Tongue (tissue), 2 donors: ENCODE results near the gene SORL1. TPM values are rescaled to one million over a fixed set of nuclear protein-coding genes. Genes with fewer than 3 reads are reported as not detected.

Experiments
- DNase-seq: peaks from one replicate; pipeline ENCODE4 v3.0.0-alpha.2; 2015
- total RNA-seq: library from RNA; depleted of rRNA; stranded (reverse); fragments of >200 nt; gene quantifications from one replicate; pipeline ENCODE4 v1.2.3, GENCODE V29; 2014

Gene SORL1
- total RNA-seq, 1 donor from 2014 or later = 20.8 TPM

GRCh38 chr11:121590772-121591404 lies 138.8 kb downstream of the SORL1 start:
- DNase-seq = no peak

GRCh38 chr11:121591405-121592033 lies 139.4 kb downstream of the SORL1 start:
- peak; percentile 91 for DNase-seq

DNA sequence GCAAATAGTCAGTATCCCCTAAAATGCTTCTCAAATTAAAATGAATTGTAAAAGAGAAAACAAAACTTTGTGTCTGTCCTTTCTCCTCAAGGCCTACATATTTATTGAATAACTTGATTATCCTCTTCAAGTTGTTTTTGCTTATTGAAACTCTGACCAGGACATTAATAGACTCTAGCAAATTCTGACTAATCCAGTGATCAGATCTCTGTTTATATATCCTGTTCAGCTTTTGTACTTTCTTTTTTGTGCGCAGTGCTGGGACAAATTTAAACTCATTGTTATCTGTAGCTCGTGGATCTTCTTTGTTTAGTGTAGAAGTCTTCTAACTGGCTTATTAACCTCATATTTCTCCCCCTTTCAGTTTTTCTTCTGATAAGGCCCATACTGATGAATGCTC lies 140.6 kb downstream of the SORL1 start:
- DNase-seq = no peak

DNA sequence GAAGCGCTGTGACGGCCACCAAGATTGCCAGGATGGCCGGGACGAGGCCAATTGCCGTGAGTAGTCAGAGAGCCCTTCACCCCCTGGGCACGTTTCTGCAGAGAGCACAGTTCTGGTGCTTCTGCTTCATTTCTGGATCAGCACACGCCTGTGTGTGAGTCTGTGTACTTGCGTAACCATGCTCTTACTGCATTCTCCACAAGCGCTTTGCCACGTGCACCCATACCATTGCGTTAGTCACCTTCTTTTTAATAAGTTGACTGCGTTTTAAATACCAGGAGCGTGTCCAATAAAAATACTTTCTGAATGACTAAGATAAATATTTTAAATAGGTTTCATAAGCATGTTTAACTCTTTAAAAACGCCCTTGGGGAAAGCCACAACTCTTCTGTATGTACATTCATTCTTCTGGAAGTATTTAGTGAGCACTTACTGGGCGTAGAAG lies 143.6 kb downstream of the SORL1 start:
- DNase-seq = no peak

GRCh38 chr11:121596195-121597155 lies 144.4 kb downstream of the SORL1 start:
- no peak for DNase-seq

DNA sequence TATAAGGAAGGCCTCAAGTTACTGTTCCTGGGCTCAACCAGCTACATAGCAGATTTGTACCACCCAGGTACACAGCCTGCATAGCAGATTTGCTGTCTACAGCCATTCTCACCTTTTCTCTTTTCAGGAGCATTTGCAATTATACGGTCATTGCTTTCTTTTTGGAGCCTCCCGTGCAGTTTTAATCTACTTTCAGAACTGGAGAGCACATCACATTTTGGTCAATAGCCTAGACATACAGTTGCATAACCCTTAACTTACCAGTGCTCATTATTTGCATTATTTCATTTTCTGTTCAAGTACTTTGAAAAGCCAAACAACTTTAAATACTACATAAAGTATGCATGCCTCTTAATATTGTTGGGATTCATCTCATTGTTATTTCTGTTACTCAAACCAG lies 151.2 kb downstream of the SORL1 start:
- no peak for DNase-seq

DNA sequence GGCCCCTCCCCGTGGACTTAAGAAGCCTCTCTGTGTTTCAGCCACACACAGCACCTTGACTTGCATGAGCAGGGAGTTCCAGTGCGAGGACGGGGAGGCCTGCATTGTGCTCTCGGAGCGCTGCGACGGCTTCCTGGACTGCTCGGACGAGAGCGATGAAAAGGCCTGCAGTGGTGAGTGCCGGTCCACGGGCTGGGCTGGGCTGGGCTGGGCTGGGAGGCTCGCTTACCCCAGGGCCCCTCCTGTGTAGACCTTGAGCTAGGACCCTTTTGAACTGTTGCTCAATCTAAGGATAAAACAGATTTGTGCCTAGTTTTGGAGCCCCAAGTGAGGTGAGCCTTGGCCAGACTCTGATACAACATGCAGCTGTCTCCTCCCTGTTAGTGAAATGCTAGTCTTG lies 152.0 kb downstream of the SORL1 start:
- DNase-seq = no peak

DNA sequence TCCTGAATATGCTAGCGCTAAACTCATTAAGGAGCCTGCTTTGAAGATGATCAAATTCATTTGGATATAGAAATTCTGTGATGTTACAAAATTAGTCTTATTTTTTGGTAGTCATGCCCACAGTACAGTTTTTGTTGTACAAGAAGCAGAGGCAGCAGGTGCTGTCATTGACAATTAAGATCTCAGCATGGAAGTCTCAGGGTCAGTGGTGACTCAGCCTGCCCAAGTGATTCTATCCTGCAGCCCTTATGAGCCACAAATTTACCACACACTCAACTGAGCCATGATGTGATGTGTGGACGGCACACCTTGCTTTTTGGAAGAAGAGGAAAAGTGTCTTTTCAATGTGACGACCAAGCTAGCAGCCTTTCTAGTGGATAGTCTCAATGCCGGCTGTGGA lies 154.2 kb downstream of the SORL1 start:
- no peak for DNase-seq

DNA sequence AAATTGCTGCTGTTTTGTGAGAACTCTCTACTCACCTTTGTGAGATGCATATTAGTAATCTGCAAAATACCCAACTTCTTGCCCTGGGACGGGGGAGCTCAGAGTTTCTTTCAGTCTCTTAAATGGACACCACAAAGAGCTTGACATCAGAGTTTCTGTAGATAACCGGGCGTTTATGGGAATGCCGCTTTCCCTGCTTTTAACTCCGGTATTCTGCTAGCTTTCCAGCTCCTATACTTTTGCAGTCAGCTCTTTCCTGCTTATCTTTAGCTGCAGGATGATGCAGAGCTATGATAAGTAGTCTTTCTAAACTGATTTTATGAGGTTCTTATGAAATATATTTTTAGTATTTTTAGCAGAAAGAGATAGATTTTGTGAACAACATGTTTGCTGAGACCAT lies 155.2 kb downstream of the SORL1 start:
- DNase-seq = no peak

- DNase-seq = no peak
Measured at GRCh38 chr11:121608545-121609098, 156.5 kb downstream of the SORL1 start.

DNA sequence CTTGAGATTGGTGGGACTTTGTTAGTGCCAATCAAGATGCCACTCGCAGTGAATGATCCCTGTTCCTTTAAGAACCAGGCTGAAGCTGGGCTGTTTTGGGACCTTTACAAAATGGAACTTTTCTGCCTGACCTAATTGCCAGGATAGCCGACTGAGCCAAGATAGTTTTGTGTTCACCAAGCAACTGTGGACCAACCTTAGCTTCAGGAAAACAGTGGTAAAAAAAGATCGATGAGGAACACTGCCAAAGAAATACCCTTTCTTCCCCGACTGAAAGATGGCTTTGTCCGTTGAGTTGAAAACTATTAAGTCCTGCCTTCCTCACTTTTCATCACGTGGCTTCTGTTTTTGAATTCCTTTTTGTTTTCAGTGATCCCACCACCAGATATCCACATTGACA lies 158.6 kb downstream of the SORL1 start:
- no peak for DNase-seq

DNA sequence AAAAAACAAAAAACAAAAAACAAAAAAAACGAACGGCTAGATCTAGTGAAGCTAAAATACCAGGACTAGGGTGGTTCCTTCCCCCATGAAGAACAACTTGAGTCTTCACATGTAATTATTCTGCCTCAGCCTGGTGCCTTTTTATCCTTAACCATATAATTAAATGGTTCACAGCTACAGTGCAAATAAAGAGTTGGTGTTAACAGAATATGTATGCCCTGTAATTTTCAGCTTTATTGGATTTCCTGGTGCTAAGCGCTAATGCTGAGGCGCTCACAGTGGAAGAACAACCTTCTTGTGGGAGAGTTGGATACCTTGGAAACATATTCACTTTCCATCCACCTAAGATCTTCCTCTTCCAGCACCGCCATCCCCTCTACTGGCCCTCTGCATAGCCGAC lies 159.1 kb downstream of the SORL1 start:
- DNase-seq = no peak

DNA sequence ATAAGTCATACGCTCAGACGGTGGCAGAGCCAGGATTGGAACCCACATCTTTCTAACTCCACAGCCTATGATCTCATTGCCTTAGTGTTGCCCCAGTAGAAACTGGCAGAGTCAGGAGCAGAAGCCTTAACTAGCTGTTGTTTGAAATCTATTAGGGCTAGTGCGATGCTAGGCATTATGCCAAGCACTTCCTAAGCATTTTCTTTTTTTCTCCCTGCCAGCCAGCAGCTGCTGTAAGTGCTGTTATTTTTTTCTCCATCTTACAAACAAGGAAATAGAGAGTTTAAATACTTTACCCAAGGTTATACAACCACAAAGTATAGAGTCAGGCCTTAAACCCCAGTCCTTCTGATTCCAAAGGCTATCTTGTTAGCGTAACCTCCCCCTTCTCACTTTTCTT lies 161.6 kb downstream of the SORL1 start:
- peak; percentile 42 for DNase-seq

DNA sequence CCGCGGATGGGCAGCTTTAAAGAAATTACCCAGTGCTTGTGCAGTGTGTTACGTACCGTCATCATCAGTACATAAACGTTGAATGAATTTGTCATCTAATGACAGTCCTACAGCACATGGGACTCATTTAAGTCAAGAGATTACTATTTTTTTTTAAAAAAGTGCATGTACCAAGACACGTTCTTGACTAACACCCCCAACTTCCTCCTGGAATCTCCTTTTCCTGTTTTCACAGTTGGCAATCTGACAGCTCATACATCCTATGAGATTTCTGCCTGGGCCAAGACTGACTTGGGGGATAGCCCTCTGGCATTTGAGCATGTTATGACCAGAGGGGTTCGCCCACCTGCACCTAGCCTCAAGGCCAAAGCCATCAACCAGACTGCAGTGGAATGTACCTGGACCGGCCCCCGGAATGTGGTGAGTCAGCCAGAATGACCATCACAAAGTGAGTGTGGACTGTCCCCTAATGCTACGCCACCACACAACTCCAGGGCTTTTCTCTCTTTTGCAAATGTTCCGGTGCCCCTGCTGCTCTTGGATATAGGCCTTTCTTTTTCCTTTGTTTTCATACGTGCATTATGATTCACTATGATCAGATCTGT lies 162.6 kb downstream of the SORL1 start:
- DNase-seq = no peak

DNA sequence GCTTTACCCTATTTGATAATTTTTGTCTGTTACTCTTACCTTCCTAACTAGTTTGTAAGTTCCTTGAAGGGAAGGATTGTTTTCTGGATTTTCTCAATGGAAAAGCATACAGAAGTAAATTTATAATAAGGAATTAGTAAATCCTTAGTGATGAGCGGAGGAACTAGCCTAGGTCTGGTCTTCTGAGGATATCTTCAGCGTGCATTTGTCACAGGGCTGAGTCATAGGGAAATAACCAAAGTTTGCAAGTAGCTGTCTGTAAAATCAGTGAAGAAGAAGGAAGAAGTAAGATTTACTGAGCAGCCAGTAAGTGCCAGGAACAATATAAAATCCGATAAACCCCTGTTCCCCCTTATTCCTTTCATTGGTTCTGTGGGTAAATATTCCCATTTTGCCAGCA lies 163.4 kb downstream of the SORL1 start:
- DNase-seq = no peak

- DNase-seq = no peak
Measured at GRCh38 chr11:121618516-121618915, 166.4 kb downstream of the SORL1 start.

- DNase-seq = no peak
Measured at GRCh38 chr11:121625777-121626506, 173.8 kb downstream of the SORL1 start.

DNA sequence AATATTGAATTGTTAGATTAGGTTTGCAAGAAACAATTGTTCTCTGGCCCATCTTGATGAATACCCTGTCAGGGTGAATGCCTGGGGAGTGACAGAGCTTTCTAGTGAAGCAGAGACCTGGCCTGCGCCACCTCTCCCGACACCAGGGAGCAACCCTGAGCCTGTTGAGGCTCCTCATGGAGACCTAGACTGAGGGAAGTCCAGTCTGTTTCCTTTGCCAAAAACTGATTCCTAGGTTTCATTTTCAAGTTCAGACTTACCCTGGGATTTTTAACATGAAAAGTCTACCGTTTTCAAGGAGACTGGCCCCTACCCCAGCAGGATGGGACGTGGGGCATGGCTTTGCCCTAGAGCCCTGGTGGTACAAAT lies 174.4 kb downstream of the SORL1 start:
- no peak for DNase-seq

DNA sequence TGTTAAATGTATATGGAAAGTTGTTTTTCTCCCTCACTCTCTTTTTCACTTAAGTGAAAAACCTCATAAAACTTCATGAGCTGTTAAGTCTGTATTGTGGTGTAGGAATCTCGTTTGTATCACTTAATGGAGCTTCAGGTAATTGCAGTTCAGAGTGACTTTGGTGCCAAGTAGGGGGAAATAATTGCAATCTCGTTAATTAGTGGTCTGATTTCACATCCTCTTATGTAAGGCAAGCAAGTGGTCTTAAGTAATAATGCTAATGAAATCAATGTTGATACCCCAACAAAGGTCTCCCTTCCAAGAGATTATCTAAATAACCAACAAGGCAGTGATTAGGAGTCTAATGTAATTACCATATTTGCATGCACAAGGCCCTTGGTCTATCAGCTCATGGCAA lies 174.9 kb downstream of the SORL1 start:
- no peak for DNase-seq

GRCh38 chr11:121630041-121630440 lies 177.9 kb downstream of the SORL1 start:
- DNase-seq = peak; percentile 25

- no peak for DNase-seq
Measured at GRCh38 chr11:121631456-121631855, 179.3 kb downstream of the SORL1 start.

DNA sequence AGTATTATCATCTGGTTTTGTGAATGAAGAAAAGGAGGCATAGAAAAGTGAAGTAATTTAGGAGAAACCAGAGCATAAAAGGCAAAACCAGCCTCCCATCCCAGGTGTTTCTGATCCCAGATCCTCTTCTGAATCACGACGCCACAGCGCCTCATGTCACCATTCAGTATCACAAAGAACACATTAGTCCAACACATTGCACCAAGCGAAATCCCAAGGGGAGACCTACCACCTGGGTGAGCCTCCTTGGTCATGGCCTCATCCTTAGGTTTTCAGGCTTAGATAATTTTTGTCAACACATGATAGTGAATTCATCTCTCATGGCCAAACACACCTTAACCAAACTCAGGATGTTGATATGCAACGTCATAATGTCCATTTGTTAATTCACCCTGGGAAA lies 182.2 kb downstream of the SORL1 start:
- DNase-seq = no peak
